ENCODE data around the gene ELAVL2.
A peak's percentile ranks its signal among the peaks of the same experiment; 100 is the strongest.
"Not testable (repeated sequence)": the region's sequence is repeated elsewhere in the genome, so short reads cannot be mapped to it uniquely, and the experiment has no call there.

ELAVL2 gene

GRCh38 chr9:23769307-23769935 lies 56.6 kb downstream of the ELAVL2 start:
- peak; percentile 53 for DNase-seq

GRCh38 chr9:23768861-23769260 lies 57.2 kb downstream of the ELAVL2 start:
- no peak for DNase-seq

DNA sequence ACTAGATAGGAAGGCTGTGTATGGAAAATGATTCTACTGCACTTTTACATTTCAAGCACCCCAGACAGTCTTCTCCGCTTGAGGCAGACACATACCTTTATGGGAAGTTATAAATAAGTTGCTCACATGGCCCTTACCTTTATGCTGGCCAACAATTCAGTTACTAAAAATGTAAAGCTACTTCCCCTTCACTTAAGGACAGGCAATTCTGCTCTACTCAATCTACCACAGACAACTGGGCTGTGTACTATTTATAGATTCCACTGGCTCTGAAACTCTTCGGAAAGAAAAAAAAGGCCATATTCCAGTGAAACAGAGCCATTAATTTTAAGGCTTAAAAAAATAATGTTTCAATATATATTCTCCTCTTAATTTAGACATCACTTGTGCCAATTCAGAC lies 59.4 kb downstream of the ELAVL2 start:
- peak; percentile 46 for DNase-seq

DNA sequence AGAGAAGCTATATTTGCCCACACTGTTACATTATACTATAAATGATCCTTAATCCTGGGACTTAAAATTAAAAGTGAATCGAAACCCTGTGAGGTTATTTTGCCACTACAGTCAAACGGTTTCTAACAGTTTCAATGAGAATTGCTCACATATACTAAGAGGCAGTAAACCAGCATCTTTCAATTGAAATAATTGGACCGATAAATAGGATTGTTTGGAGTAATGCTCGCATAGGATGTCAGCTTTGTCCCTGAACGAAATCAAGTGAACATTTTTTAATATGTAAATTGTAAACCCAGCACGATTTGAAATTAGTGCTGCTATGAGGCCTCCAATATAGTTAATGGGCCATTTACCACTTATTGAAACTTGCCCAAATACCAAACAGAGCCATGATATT lies 60.5 kb downstream of the ELAVL2 start:
- DNase-seq = no peak

DNA sequence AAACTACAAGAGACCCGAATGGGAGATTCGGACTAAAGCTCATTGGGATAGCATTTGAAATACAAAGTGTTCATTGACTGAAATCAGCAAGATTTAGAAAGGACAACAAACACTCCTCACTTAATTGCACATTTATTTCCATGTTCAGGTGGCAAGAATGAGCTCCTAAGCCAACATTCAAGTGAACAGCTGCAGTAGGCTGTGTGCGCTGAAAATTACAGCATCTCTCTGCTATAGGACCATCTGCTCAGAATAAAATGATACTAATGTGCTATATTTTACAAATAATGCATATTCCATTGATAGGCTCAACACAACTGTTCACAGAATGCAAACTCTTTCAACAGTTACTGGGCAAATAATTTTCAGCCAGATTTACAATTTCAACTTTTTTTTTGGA lies 61.8 kb downstream of the ELAVL2 start:
- DNase-seq = no peak

- DNase-seq = no peak
These were observed 71.5 kb downstream of the ELAVL2 start for GRCh38 chr9:23754551-23754950.

- DNase-seq = no peak
These were observed 73.2 kb downstream of the ELAVL2 start for GRCh38 chr9:23752859-23753258.

DNA sequence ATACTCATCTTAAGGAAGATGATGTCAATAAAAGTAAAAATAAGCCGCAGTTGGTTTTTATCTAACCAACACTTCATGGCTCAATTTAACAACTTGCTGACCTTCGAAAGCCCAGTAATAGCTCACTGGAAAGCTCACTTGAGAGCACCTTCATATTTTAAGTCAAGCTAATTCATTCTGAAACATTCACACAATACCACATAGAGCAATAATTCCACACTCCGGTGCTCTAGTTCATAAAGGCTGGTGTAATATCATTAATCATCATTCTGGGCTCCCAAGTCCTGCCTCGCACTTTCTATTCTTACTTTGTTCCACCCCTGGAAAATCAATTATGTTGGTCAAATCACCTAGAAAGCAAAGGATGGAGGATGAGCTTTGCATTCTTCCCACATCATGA lies 74.4 kb downstream of the ELAVL2 start:
- no peak for DNase-seq

- no peak for DNase-seq
These were observed 75.2 kb downstream of the ELAVL2 start for GRCh38 chr9:23750808-23751207.

GRCh38 chr9:23747088-23748075 lies 78.7 kb downstream of the ELAVL2 start:
- DNase-seq = no peak

DNA sequence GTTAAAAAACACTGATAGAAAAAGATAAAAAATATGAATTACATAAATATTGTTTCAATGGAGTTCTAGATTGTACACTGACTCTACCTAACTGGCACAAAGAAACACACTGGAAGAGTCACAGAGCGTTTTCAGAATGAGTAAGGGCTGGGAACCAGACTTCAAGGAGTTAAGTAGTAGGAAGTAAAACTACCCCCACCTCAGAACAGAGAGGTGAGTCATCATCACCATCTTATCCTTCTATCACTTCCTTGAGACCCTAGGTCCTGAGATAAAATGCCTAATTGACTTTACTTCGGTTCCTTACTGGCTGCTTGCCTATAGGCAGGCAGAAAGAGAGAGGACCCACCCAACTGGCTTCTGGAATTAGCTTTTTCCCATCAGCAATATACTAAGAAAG lies 79.7 kb downstream of the ELAVL2 start:
- no peak for DNase-seq

DNA sequence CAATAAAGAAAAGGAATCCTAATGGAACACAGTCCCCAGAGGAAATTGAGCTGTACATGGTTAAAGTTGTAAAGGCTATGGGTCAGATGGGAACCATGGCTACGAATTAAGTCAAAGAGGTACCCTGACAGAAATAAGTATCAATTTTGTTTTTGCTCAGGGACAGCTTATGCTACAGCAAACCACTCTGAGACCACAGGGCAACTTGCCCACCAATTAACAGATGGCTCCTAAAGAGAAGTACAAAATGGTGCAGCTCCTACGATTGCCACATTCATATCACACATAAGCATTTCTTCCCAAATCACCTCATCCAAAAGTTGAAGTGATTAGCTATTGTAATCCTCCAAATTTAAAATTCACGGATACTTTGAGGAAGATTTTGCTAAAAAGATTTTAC lies 83.0 kb downstream of the ELAVL2 start:
- no peak for DNase-seq

DNA sequence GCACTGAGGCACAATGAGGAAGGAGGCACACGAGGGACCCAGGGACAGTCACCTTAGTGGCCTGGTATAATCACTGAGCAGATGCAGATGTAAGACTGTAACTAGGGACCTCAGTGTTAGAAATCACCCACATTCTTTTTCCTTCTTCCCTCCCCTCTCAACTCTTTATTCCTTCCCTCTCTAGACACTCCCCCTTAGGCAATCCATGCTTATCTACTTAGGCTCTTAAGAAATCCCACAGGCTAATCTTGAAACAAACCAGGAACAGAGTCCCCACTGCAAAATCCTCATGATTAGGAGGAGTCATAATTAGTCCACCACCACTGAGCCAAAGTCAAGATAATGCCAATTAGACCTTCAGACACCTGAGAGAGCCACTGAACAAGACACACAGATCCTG lies 84.7 kb downstream of the ELAVL2 start:
- no peak for DNase-seq

DNA sequence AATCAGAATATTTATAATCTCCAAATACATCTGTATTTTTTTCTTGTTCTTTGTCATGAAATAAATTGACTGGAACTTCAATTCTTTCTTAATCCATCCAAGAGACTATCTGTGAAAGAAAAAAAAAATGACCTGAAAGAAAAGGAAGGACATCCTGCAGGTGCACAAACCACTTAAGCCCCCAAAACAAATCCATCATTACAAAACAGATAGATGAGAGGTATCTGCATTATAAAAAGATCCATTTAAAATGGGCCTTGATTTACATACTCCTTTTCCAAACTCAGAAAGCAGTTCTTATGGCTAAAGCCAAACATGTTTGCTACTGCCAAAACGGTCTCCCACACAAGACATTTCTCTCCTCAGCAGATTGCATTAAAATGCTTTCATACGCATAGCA lies 85.5 kb downstream of the ELAVL2 start:
- DNase-seq = no peak

- DNase-seq = no peak
These were observed 86.3 kb downstream of the ELAVL2 start for GRCh38 chr9:23739753-23740152.

- DNase-seq = no peak
These were observed 89.7 kb downstream of the ELAVL2 start for GRCh38 chr9:23736293-23736692.

GRCh38 chr9:23733495-23734078 lies 92.5 kb downstream of the ELAVL2 start:
- DNase-seq = no peak

- no peak for DNase-seq
These were observed 94.7 kb downstream of the ELAVL2 start for GRCh38 chr9:23731353-23731752.

DNA sequence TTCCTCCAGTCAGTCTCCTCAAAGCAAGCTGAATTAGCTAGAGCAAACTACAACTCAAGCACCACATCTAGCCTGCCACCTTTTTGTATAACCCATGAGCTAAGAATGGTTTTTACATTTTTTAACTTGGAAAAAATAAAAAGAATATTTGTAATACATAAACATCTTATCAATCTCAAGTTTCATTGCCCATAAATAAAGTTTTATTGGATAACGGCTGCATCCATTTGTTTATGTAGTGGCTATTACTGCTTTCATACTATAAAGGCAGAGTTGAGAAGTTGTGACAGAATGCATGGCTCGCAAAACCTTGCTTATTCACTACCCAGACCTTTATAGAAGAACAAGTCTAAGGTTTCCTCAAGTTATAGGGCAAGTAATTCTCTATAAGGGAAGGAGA lies 95.7 kb downstream of the ELAVL2 start:
- DNase-seq = no peak

- DNase-seq = no peak
These were observed 97.3 kb downstream of the ELAVL2 start for GRCh38 chr9:23728736-23729135.

DNA sequence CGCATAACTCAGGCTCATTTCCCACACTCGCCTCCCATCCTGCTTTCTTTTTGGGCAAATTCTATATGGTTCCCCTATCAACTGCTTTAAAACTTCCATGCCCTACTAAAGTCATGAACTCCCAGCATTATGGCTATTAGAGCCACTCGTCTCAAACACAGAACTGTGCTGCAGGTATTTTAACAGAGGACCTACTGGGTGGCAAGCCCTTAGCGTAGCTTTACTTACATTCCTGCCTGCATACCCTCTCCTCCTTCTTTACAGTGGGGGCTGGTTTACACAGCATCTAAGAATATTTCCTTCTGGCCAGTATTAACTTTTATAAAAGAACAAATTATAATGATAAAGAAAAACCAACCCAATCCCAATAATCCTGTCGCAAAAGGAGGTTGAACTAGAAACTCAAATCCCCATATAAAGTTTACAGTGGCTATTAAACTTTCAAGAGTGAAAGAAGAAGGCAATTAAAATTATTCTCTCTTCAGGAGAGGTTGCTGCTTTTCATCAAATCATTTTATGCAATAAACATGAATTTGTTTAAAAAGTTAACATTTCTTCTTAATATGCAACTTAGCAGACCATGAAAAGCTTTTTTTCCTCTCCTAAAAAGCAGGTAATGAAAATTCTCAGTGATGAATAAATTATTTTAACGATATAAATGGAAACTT lies 100.6 kb downstream of the ELAVL2 start:
- no peak for DNase-seq

DNA sequence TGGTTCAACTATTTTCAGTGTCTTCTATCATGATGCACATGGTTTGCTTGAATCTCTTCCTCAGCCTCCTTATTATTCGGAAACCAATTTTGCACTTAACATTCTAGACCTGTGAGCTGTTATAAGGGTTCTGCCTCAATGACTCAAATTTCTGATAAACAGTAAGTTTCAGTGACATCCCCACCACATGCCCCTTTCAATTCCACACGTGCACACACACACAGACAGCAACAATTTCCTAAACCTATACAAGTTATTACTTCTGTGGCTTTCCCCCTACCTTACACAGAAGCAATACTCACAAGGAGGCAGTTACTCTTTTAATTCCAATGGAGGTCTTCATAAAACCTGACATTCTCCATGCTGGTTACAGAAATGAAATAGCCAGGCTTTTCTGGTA lies 102.4 kb downstream of the ELAVL2 start:
- no peak for DNase-seq

DNA sequence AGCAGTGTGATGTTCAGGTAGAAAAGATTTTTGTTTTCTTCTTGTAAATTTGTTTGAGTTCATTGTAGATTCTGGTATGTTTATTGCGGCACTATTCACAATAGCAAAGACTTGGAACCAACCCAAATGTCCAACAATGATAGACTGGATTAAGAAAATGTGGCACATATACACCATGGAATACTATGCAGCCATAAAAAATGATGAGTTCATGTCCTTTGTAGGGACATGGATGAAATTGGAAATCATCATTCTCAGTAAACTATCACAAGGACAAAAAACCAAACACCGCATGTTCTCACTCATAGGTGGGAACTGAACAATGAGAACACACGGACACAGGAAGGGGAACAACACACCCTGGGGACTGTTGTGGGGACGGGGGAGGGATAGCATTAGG lies 103.0 kb downstream of the ELAVL2 start:
- DNase-seq = not testable (repeated sequence)

Data from RPMI8226 (cell line).